ENCODE measurements around the gene ANKRD12. TPM values are rescaled to one million over a fixed set of nuclear protein-coding genes. Genes with fewer than 3 reads are reported as not detected.

The ANKRD12 gene
- total and polyA plus RNA-seq, 10 of the 15 experiments (the other 5 are each of a cell fraction or from before 2014, with no cell fraction given), result 5.9 to 45.7 (median 20.2) TPM

GRCh38 chr18:9333441-9334328, 197.1 kb downstream of the ANKRD12 start (continued):
- TF ChIP-seq ZNF207 (IDR thresholded peaks at IDR 0.05; ENCODE audit: borderline replicate concordance) (no peak), SKIL (IDR thresholded peaks at IDR 0.05; ENCODE audit: low read depth, poor library complexity, severe bottlenecking) (no peak), CBFB (IDR thresholded peaks at IDR 0.05; ENCODE audit: low read depth) (no peak), NBN (IDR thresholded peaks at IDR 0.05) (no peak), EZH2 (IDR thresholded peaks at IDR 0.05; ENCODE audit: borderline replicate concordance, control insufficient read depth, low read depth, low read length) (no peak), YBX1 (IDR thresholded peaks at IDR 0.05) (no peak)
- TF ChIP-seq, protein P1, sequence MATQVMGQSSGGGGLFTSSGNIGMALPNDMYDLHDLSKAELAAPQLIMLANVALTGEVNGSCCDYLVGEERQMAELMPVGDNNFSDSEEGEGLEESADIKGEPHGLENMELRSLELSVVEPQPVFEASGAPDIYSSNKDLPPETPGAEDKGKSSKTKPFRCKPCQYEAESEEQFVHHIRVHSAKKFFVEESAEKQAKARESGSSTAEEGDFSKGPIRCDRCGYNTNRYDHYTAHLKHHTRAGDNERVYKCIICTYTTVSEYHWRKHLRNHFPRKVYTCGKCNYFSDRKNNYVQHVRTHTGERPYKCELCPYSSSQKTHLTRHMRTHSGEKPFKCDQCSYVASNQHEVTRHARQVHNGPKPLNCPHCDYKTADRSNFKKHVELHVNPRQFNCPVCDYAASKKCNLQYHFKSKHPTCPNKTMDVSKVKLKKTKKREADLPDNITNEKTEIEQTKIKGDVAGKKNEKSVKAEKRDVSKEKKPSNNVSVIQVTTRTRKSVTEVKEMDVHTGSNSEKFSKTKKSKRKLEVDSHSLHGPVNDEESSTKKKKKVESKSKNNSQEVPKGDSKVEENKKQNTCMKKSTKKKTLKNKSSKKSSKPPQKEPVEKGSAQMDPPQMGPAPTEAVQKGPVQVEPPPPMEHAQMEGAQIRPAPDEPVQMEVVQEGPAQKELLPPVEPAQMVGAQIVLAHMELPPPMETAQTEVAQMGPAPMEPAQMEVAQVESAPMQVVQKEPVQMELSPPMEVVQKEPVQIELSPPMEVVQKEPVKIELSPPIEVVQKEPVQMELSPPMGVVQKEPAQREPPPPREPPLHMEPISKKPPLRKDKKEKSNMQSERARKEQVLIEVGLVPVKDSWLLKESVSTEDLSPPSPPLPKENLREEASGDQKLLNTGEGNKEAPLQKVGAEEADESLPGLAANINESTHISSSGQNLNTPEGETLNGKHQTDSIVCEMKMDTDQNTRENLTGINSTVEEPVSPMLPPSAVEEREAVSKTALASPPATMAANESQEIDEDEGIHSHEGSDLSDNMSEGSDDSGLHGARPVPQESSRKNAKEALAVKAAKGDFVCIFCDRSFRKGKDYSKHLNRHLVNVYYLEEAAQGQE (IDR thresholded peaks at IDR 0.05; ENCODE audit: low read depth, low read length), result no peak

All from GM12878 (cell line).